ENCODE measurements around the gene USP40.

- TF ChIP-seq NFIC (IDR thresholded peaks at IDR 0.05; ENCODE audit: low read depth, low read length) (no peak), EZH2 (IDR thresholded peaks at IDR 0.05; ENCODE audit: borderline replicate concordance, control insufficient read depth, low read depth, low read length) (no peak), CTCF (IDR thresholded peaks at IDR 0.05 in 2 of 3, conservative IDR thresholded peaks at IDR 0.05 in 1 of 3; ENCODE audit: control insufficient read depth in 2 of 3, extremely low read depth in 1 of 3, insufficient read depth in 1 of 3, low read depth in 3 of 3, low read length in 3 of 3) (no peak)
Measured at GRCh38 chr2:233556881-233557736, 9.5 kb downstream of the USP40 start.

Data from GM12878 (cell line).